Kidney tubule cell (primary cell): ENCODE measurements around the gene LYPD1.

Experiments used
- DNase-seq: peaks from one replicate; pipeline ENCODE4 v3.0.0-alpha.2; 2018; ENCODE audit warnings: low spot score

The LYPD1 gene

DNA sequence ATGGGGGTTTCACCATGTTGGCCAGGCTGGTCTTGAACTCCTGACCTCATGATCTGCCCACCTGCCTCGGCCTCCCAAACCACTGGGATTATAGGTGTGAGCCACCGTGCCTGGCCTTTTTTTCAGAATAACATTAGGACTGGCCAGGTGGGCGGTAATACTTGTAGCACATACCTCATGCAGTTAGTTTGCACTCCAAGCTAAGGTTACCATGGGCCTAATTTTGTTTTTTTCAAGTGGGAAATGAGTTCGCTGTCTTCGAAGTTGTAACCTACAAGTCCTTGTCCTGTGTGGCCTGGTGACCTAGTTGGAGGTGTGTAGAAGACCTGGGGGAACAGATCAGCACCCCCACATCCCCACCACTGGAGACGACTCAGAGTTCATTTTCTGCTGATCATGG lies 74.8 kb downstream of the LYPD1 start:
- no peak for DNase-seq
